HEK293 (cell line): ENCODE results near the gene ITPKB.

Experiments used
- CTCF ChIA-PET: fragments of 350-600 bp; formaldehyde crosslinking; extraction: SDS; loops from one replicate; lab custom pipeline; 2021; ENCODE audit warnings: antibody characterized with exemption; lab: Yijun Ruan, JAX
- POLR2A ChIA-PET: fragments of 300-600 bp; formaldehyde crosslinking; extraction: SDS; loops from one replicate; lab custom pipeline; 2020; ENCODE audit warnings: antibody characterized with exemption, inconsistent platforms; lab: Yijun Ruan, JAX
- H3K27ac ChIP-seq: fragments of 200-500 bp; sonication (Bioruptor generic); 2 replicates; pipeline ENCODE4 v1.5.1; 2014; ENCODE audit warnings: low read depth, low read length, control low read depth, inconsistent platforms; ENCODE audit errors: extremely low read depth
- H3K36me3 ChIP-seq, 2 experiments: fragments of 200-500 bp in 1 of 2; sonication (Bioruptor generic) in 1 of 2; 1 replicate in 1 of 2; 2 replicates in 1 of 2; pipeline ENCODE4 v1.5.1; 2014 to 2017; ENCODE audit warnings: inconsistent platforms in 2 of 2, low read length in 2 of 2; ENCODE audit not compliant: control insufficient read depth in 2 of 2, insufficient read depth in 1 of 2
- H3K4me1 ChIP-seq: fragments of 200-500 bp; sonication (Bioruptor generic); 2 replicates; pipeline ENCODE4 v1.5.1; 2014; ENCODE audit warnings: mild to moderate bottlenecking, low read length, inconsistent platforms; ENCODE audit not compliant: control insufficient read depth, insufficient read depth
- H3K4me3 ChIP-seq: 2 replicates; pipeline ENCODE4 v1.5.1; 2011; ENCODE audit warnings: low read depth, mild to moderate bottlenecking, control low read depth, low read length, moderate library complexity
- H3K9me3 ChIP-seq: fragments of 200-500 bp; sonication (Bioruptor generic); 2 replicates; pipeline ENCODE4 v1.5.1; 2014; ENCODE audit warnings: low read depth, low read length, inconsistent platforms; ENCODE audit not compliant: control insufficient read depth, insufficient read depth
- ATF2 ChIP-seq: fragments of 450-650 bp; formaldehyde crosslinking; IDR thresholded peaks from 2 replicates; pipeline ENCODE4 v1.5.1; 2016; ENCODE audit warnings: missing biosample characterization, missing genetic modification characterization, low read depth
- KLF8 ChIP-seq: fragments of 450-650 bp; formaldehyde crosslinking; IDR thresholded peaks from 2 replicates; pipeline ENCODE4 v1.5.1; 2016; ENCODE audit warnings: missing biosample characterization, missing genetic modification characterization
- PRDM1 ChIP-seq: fragments of 450-650 bp; formaldehyde crosslinking; IDR thresholded peaks from 2 replicates; pipeline ENCODE4; 2016; ENCODE audit warnings: missing biosample characterization, missing genetic modification characterization
- PRDM10 ChIP-seq: fragments of 450-650 bp; formaldehyde crosslinking; IDR thresholded peaks from 2 replicates; pipeline ENCODE4 v1.5.1; 2016; ENCODE audit warnings: missing biosample characterization, missing genetic modification characterization
- YY2 ChIP-seq: fragments of 450-650 bp; formaldehyde crosslinking; IDR thresholded peaks from 2 replicates; pipeline ENCODE4 v1.5.1; 2016; ENCODE audit warnings: missing biosample characterization, missing genetic modification characterization
- ZFP41 ChIP-seq: fragments of 450-650 bp; formaldehyde crosslinking; IDR thresholded peaks from 2 replicates; pipeline ENCODE4 v1.5.1; 2016; ENCODE audit warnings: missing biosample characterization, missing genetic modification characterization, borderline replicate concordance
- ZIC2 ChIP-seq: fragments of 450-650 bp; formaldehyde crosslinking; IDR thresholded peaks from 2 replicates; pipeline ENCODE4 v1.5.1; 2016; ENCODE audit warnings: missing biosample characterization, missing genetic modification characterization
- ZNF10 ChIP-seq: fragments of 450-650 bp; formaldehyde crosslinking; IDR thresholded peaks from 2 replicates; pipeline ENCODE4 v1.5.1; 2017; ENCODE audit warnings: missing biosample characterization, missing genetic modification characterization
- ZNF133 ChIP-seq: fragments of 450-650 bp; formaldehyde crosslinking; IDR thresholded peaks from 2 replicates; pipeline ENCODE4 v1.5.1; 2016; ENCODE audit warnings: missing biosample characterization, missing genetic modification characterization
- ZNF140 ChIP-seq: fragments of 450-650 bp; formaldehyde crosslinking; IDR thresholded peaks from 2 replicates; pipeline ENCODE4 v1.5.1; 2016; ENCODE audit warnings: missing biosample characterization, missing genetic modification characterization
- ZNF202 ChIP-seq: fragments of 450-650 bp; formaldehyde crosslinking; IDR thresholded peaks from 2 replicates; pipeline ENCODE4 v1.5.1; 2016; ENCODE audit warnings: missing biosample characterization, missing genetic modification characterization, borderline replicate concordance
- ZNF266 ChIP-seq: fragments of 450-650 bp; formaldehyde crosslinking; IDR thresholded peaks from 2 replicates; pipeline ENCODE4 v1.5.1; 2016; ENCODE audit warnings: missing biosample characterization, missing genetic modification characterization, low read depth
- ZNF596 ChIP-seq: fragments of 450-650 bp; IDR thresholded peaks from 2 replicates; pipeline ENCODE4 v1.5.0; 2018; ENCODE audit warnings: missing biosample characterization, mild to moderate bottlenecking, missing genetic modification characterization, moderate library complexity
- ZNF623 ChIP-seq: fragments of 450-650 bp; formaldehyde crosslinking; IDR thresholded peaks from 2 replicates; pipeline ENCODE4 v1.5.1; 2016; ENCODE audit warnings: missing biosample characterization, missing genetic modification characterization
- ZNF624 ChIP-seq: fragments of 450-650 bp; formaldehyde crosslinking; IDR thresholded peaks from 2 replicates; pipeline ENCODE4 v1.5.1; 2017; ENCODE audit warnings: missing biosample characterization, missing genetic modification characterization
- ZNF777 ChIP-seq: fragments of 450-650 bp; formaldehyde crosslinking; IDR thresholded peaks from 2 replicates; pipeline ENCODE4 v1.5.1; 2017; ENCODE audit warnings: missing biosample characterization, missing genetic modification characterization, borderline replicate concordance
- ZNF837 ChIP-seq: fragments of 450-650 bp; formaldehyde crosslinking; IDR thresholded peaks from 2 replicates; pipeline ENCODE4 v1.5.1; 2016; ENCODE audit warnings: missing biosample characterization, missing genetic modification characterization
- TF ChIP-seq, protein P1 (sequence below): fragments of 450-650 bp; formaldehyde crosslinking; IDR thresholded peaks from 2 replicates; pipeline ENCODE4 v1.5.1; 2016; ENCODE audit warnings: missing biosample characterization, missing genetic modification characterization
- TF ChIP-seq, protein P2 (sequence below): fragments of 450-650 bp; formaldehyde crosslinking; IDR thresholded peaks from 2 replicates; pipeline ENCODE4 v1.5.1; 2016; ENCODE audit warnings: missing biosample characterization, missing genetic modification characterization
- TF ChIP-seq, protein P3 (sequence below): fragments of 450-650 bp; formaldehyde crosslinking; IDR thresholded peaks from 2 replicates; pipeline ENCODE4 v1.5.1; 2017; ENCODE audit warnings: missing biosample characterization, missing genetic modification characterization
- TF ChIP-seq, protein P4 (sequence below): fragments of 450-650 bp; formaldehyde crosslinking; conservative IDR thresholded peaks from 2 replicates; pipeline ENCODE4 v1.5.1; 2016; ENCODE audit warnings: low read depth, missing biosample characterization, missing genetic modification characterization

ITPKB gene

DNA sequence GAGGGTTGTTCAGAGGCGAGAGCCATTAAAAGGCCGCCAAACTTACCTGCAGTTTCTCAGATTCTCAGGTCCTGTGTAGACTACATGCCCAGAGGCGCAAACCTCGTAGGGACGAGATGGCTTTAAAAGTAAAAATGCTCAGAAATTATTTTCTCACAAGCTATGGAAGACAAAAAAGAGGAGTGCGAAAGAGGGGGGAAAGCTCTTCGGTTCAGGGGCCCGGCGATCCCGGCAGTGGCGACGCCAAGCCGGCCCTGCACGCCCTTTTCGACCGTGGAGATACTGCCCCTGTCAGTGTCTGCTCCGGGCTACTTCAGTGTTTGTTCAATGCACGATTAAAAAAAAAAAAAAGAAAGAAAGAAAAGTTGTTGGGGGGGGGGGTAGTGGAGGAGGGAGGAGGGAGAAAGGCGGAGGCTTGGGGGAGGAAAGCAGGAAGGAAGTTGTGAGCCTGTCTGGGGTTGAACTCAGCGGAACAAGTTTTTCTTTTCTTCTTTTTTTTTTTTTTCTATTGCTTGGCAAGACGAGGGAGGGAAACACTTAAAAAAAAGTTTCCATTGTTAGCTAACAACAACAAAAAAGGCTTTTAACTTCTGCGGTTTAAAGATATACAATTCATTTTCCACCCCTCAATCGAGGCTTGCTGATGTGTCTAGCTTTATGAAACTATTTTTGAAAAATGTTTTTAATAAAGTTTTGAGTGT, at the start of gene ITPKB:
ITPKB (minus strand) TSS at position 288 of the 701 bp plus-strand sequence. CDS start 1,824 bp downstream, outside the sequence.
- Histone ChIP-seq H3K27ac (peak within 1 kb of the TSS; percentile 68; the same call in 1 of the 2 replicates), H3K4me1 (0 out of 2 replicates have a peak, but pooled peaks cover 2% of the 10 kb centered on the region), H3K4me3 (peak within 1 kb of the TSS; percentile 72), H3K9me3 (no peaks in the 10 kb centered on the region; the same call in 1 of the 2 replicates), H3K36me3 (peaks cover 0 to 20% of the 10 kb centered on the region in 2 experiments; a peak in 1 of 3 replicates)
- POLR2A ChIA-PET = interaction anchor here (0.6 to 1.7 kb wide), 8 partner anchors 19 to 1859 kb away, joined by 3 to 7 read pairs (median 4); no protein-coding TSS in a partner anchor
- CTCF ChIA-PET = interaction anchor here (0.5 to 1.8 kb wide), 9 partner anchors 10 to 344 kb away, joined by 3 to 7 read pairs (median 3); no protein-coding TSS in a partner anchor
- TF ChIP-seq YY2 (tag by site-specific recombination) (no peak), ZNF140 (tag by site-specific recombination) (no peak), ATF2 (tag by site-specific recombination) (no peak), ZNF596 (tag by site-specific recombination) (no peak), ZNF10 (no peak), ZNF624 (tag by site-specific recombination) (no peak), ZNF623 (tag by site-specific recombination) (no peak), ZNF266 (tag by site-specific recombination) (no peak), ZIC2 (tag by site-specific recombination) (no peak), PRDM1 (peak; percentile 62; the same call in 1 of the 2 replicates), KLF8 (tag by site-specific recombination) (no peak), ZFP41 (tag by site-specific recombination) (no peak), ZNF837 (tag by site-specific recombination) (no peak), ZNF777 (tag by site-specific recombination) (no peak), ZNF202 (no peak), ZNF133 (tag by site-specific recombination) (no peak), PRDM10 (tag by site-specific recombination) (peak; percentile 93)
- TF ChIP-seq, protein P1, sequence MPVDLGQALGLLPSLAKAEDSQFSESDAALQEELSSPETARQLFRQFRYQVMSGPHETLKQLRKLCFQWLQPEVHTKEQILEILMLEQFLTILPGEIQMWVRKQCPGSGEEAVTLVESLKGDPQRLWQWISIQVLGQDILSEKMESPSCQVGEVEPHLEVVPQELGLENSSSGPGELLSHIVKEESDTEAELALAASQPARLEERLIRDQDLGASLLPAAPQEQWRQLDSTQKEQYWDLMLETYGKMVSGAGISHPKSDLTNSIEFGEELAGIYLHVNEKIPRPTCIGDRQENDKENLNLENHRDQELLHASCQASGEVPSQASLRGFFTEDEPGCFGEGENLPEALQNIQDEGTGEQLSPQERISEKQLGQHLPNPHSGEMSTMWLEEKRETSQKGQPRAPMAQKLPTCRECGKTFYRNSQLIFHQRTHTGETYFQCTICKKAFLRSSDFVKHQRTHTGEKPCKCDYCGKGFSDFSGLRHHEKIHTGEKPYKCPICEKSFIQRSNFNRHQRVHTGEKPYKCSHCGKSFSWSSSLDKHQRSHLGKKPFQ (tag by site-specific recombination) = no peak
- TF ChIP-seq, protein P2, sequence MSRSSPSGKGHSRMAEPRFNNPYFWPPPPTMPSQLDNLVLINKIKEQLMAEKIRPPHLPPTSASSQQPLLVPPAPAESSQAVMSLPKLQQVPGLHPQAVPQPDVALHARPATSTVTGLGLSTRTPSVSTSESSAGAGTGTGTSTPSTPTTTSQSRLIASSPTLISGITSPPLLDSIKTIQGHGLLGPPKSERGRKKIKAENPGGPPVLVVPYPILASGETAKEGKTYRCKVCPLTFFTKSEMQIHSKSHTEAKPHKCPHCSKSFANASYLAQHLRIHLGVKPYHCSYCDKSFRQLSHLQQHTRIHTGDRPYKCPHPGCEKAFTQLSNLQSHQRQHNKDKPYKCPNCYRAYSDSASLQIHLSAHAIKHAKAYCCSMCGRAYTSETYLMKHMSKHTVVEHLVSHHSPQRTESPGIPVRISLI (tag by site-specific recombination) = peak; percentile 93
- TF ChIP-seq, protein P3, sequence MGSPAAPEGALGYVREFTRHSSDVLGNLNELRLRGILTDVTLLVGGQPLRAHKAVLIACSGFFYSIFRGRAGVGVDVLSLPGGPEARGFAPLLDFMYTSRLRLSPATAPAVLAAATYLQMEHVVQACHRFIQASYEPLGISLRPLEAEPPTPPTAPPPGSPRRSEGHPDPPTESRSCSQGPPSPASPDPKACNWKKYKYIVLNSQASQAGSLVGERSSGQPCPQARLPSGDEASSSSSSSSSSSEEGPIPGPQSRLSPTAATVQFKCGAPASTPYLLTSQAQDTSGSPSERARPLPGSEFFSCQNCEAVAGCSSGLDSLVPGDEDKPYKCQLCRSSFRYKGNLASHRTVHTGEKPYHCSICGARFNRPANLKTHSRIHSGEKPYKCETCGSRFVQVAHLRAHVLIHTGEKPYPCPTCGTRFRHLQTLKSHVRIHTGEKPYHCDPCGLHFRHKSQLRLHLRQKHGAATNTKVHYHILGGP = no peak
- TF ChIP-seq, protein P4, sequence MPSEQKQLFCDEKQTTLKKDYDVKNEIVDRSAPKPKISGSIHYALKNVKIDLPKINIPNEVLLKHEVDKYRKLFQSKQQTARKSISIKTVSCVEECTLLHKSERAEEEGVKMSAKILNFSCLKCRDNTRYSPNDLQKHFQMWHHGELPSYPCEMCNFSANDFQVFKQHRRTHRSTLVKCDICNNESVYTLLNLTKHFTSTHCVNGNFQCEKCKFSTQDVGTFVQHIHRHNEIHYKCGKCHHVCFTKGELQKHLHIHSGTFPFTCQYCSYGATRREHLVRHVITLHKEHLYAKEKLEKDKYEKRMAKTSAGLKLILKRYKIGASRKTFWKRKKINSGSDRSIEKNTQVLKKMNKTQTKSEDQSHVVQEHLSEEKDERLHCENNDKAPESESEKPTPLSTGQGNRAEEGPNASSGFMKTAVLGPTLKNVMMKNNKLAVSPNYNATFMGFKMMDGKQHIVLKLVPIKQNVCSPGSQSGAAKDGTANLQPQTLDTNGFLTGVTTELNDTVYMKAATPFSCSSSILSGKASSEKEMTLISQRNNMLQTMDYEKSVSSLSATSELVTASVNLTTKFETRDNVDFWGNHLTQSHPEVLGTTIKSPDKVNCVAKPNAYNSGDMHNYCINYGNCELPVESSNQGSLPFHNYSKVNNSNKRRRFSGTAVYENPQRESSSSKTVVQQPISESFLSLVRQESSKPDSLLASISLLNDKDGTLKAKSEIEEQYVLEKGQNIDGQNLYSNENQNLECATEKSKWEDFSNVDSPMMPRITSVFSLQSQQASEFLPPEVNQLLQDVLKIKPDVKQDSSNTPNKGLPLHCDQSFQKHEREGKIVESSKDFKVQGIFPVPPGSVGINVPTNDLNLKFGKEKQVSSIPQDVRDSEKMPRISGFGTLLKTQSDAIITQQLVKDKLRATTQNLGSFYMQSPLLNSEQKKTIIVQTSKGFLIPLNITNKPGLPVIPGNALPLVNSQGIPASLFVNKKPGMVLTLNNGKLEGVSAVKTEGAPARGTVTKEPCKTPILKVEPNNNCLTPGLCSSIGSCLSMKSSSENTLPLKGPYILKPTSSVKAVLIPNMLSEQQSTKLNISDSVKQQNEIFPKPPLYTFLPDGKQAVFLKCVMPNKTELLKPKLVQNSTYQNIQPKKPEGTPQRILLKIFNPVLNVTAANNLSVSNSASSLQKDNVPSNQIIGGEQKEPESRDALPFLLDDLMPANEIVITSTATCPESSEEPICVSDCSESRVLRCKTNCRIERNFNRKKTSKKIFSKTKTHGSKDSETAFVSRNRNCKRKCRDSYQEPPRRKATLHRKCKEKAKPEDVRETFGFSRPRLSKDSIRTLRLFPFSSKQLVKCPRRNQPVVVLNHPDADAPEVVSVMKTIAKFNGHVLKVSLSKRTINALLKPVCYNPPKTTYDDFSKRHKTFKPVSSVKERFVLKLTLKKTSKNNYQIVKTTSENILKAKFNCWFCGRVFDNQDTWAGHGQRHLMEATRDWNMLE (tag by site-specific recombination) = peak; percentile 37; the same call in 1 of the 2 replicates
